A549 (cell line): ENCODE data around the gene DMGDH. TPM values are rescaled to one million over a fixed set of nuclear protein-coding genes. Genes with fewer than 3 reads are reported as not detected.
A peak's percentile ranks its signal among the peaks of the same experiment; 100 is the strongest.

Experiments used
- ATAC-seq, 2 experiments: fragments of 200-7000 bp in 1 of 2; fragments of >200 bp in 1 of 2; cut with Nextera tagmentation in 1 of 2; cut with Tn5 transposase in 1 of 2; 3 replicates each; pipeline versions ENCODE4 v1.8.0 to v1.9.1; 2018 to 2020; ENCODE audit warnings: mild to moderate bottlenecking in 1 of 2, moderate library complexity in 1 of 2
- CTCF ChIA-PET: fragments of 300-600 bp; sonication (Branson Sonifier 250); formaldehyde crosslinking; extraction: SDS; loops from one replicate; lab custom pipeline; 2021; ENCODE audit warnings: antibody characterized with exemption, inconsistent platforms; lab: Yijun Ruan, JAX
- POLR2A ChIA-PET: fragments of 350-600 bp; formaldehyde crosslinking; extraction: SDS; loops from one replicate; lab custom pipeline; 2021; ENCODE audit warnings: antibody characterized with exemption, inconsistent platforms; lab: Yijun Ruan, JAX
- DNase-seq, 2 experiments: peaks; one replicate each; pipeline versions ENCODE4 v3.0.0 to v3.0.0-alpha.2; 2011 to 2016; ENCODE audit warnings: low read depth in 1 of 2, low spot score in 1 of 2
- FAIRE-seq: peaks from 2 replicates; lab custom pipeline; 2011; peaks lifted over from hg19 to GRCh38; lab: Jason Lieb, UNC
- H3K27ac ChIP-seq, 2 experiments: fragments of >200 bp; sonication (Bioruptor Twin); formaldehyde crosslinking; 3 replicates each; pipeline ENCODE4 v1.5.1; 2016 to 2017
- H3K4me1 ChIP-seq: fragments of >200 bp; sonication (Bioruptor Twin); formaldehyde crosslinking; 3 replicates; pipeline ENCODE4 v1.6.1; 2016
- H3K4me2 ChIP-seq: fragments of >200 bp; sonication (Bioruptor Twin); formaldehyde crosslinking; 3 replicates; pipeline ENCODE4 v1.6.1; 2016
- H3K4me3 ChIP-seq: fragments of >200 bp; sonication (Bioruptor Twin); formaldehyde crosslinking; 3 replicates; pipeline ENCODE4 v1.5.1; 2016
- H3K9me3 ChIP-seq: fragments of >200 bp; sonication (Bioruptor Twin); formaldehyde crosslinking; 3 replicates; pipeline ENCODE4 v1.6.1; 2016
- BCL3 ChIP-seq: fragments of >200 bp; sonication (Bioruptor Twin); formaldehyde crosslinking; IDR thresholded peaks from 3 replicates; pipeline ENCODE4 v1.6.1; 2016
- CEBPB ChIP-seq, 2 experiments: fragments of >200 bp in 1 of 2; sonication (Bioruptor Twin) in 1 of 2; formaldehyde crosslinking in 1 of 2; IDR thresholded peaks; 2 replicates each; pipeline ENCODE4 v1.6.1; 2012 to 2016
- CHD4 ChIP-seq: fragments of 200-600 bp; sonication (generic); IDR thresholded peaks from 2 replicates; pipeline ENCODE4 v1.6.1; 2016; ENCODE audit warnings: antibody characterized with exemption, mild to moderate bottlenecking, borderline replicate concordance
- E2F6 ChIP-seq: IDR thresholded peaks from 2 replicates; pipeline ENCODE4 v1.6.1; 2012; ENCODE audit warnings: low read depth, borderline replicate concordance
- FOSB ChIP-seq: fragments of 250-450 bp; sonication (Bioruptor Pico); IDR thresholded peaks from 2 replicates; pipeline ENCODE4 v1.5.0; 2020; ENCODE audit warnings: mild to moderate bottlenecking, moderate library complexity
- FOSL2 ChIP-seq, 2 experiments: fragments of 450-650 bp in 1 of 2; fragments of >200 bp in 1 of 2; sonication (Bioruptor Twin) in 1 of 2; formaldehyde crosslinking; IDR thresholded peaks; 2 replicates each; pipeline versions ENCODE4 v1.5.0 to v1.6.1; 2016 to 2020; ENCODE audit warnings: mild to moderate bottlenecking in 1 of 2, moderate library complexity in 1 of 2
- HMGXB4 ChIP-seq: fragments of 250-450 bp; sonication (Bioruptor Pico); IDR thresholded peaks from 2 replicates; pipeline ENCODE4 v1.5.0; 2021; ENCODE audit warnings: mild to moderate bottlenecking, moderate library complexity, borderline replicate concordance
- HOXB5 ChIP-seq: fragments of 250-450 bp; sonication (Bioruptor Pico); IDR thresholded peaks from 2 replicates; pipeline ENCODE4 v1.5.0; 2020; ENCODE audit warnings: mild to moderate bottlenecking, moderate library complexity
- MAZ ChIP-seq: fragments of 150-350 bp; IDR thresholded peaks from 2 replicates; pipeline ENCODE4 v1.6.1; 2014; ENCODE audit warnings: antibody characterized with exemption, low read depth, low read length, borderline replicate concordance
- MYC ChIP-seq: IDR thresholded peaks from 2 replicates; pipeline ENCODE4 v1.6.1; 2012; ENCODE audit warnings: mild to moderate bottlenecking, inconsistent platforms, low read length, improper control_type of control experiment, borderline replicate concordance
- NFE2L2 ChIP-seq: fragments of 150-350 bp; conservative IDR thresholded peaks from 2 replicates; pipeline ENCODE4 v1.6.1; 2014; ENCODE audit warnings: low read length
- NPAS2 ChIP-seq: fragments of 250-450 bp; sonication (Bioruptor Pico); IDR thresholded peaks from 2 replicates; pipeline ENCODE4 v1.8.0; 2022; ENCODE audit warnings: mild to moderate bottlenecking, moderate library complexity, borderline replicate concordance
- NR3C1 ChIP-seq: fragments of >200 bp; sonication (Bioruptor Twin); formaldehyde crosslinking; IDR thresholded peaks from 3 replicates; pipeline ENCODE4 v1.6.1; 2017
- RAD21 ChIP-seq, 2 experiments: fragments of >200 bp in 1 of 2; sonication (Bioruptor Twin) in 1 of 2; formaldehyde crosslinking in 1 of 2; IDR thresholded peaks in 1 of 2; conservative IDR thresholded peaks in 1 of 2; 2 replicates in 1 of 2; 3 replicates in 1 of 2; pipeline ENCODE4 v1.6.1; 2012 to 2018; ENCODE audit warnings: inconsistent platforms in 1 of 2
- RARB ChIP-seq: fragments of 250-450 bp; sonication (Bioruptor Pico); IDR thresholded peaks from 2 replicates; pipeline ENCODE4 v1.8.0; 2021; ENCODE audit warnings: mild to moderate bottlenecking, moderate library complexity
- RCOR1 ChIP-seq: fragments of 150-350 bp; IDR thresholded peaks from 2 replicates; pipeline ENCODE4 v1.6.1; 2014; ENCODE audit warnings: antibody characterized with exemption, low read length, low read depth
- RFX5 ChIP-seq: fragments of 450-650 bp; IDR thresholded peaks from 2 replicates; pipeline ENCODE4 v1.7.1; 2014; ENCODE audit warnings: antibody characterized with exemption, mild to moderate bottlenecking, moderate library complexity
- SMC3 ChIP-seq: fragments of >200 bp; sonication (Bioruptor Twin); formaldehyde crosslinking; IDR thresholded peaks from 3 replicates; pipeline ENCODE4 v1.6.1; 2018; ENCODE audit warnings: inconsistent platforms
- WGBS: methylation state at CpG from one replicate; pipeline ENCODE4 v1.1.6; 2017; ENCODE audit errors: missing lambda C conversion rate; 5-methylcytosine and 5-hydroxymethylcytosine counted together
- polyA plus RNA-seq, 4 experiments: library from polyadenylated mRNA; depleted of rRNA in 3 of 4; stranded (reverse); fragments of >200 nt; fragmentation: RNase III in 1 of 4; extraction: RNeasy Plus Mini Kit Qiagen cat#74134 plus additional on column Dnase treatment in 1 of 4; gene quantifications; 2 replicates in 3 of 4; 3 replicates in 1 of 4; pipeline ENCODE4 v1.2.3, GENCODE V29; 2011 to 2017
- TF ChIP-seq, protein P1 (sequence below): fragments of >200 bp; sonication (Bioruptor Twin); formaldehyde crosslinking; IDR thresholded peaks from 3 replicates; pipeline ENCODE4 v1.5.1; 2016

DMGDH gene
- polyA plus RNA-seq, 2 of the 4 experiments (the other 2 are of a cell fraction) = 2.2 TPM; not detected in 1

DNA sequence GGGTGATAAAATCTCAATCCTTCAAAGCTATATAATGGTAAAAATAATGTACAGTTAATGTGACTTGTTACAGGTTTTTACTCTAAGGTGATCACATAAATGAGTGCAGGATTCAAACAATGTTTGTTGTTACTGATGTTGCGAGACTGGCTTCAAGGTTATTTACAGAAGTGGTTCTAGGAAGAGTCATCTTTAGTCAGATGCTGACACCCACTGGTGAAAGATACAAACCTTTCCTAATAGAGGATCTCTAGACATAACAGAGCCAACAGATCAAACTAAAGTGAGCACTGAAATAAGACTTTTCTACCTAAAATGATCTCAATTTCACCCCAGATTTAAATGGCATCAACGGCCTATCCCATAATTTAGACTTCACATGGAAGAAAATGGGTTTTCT, 104.6 kb downstream of the DMGDH start:
- Histone ChIP-seq H3K9me3 (no peaks in the 10 kb centered on the region), H3K4me3 (no peak overlapping the region), H3K4me2 (no peak overlapping the region), H3K27ac (no peak overlapping the region), H3K4me1 (no peaks in the 10 kb centered on the region)
- DNase-seq (peak; percentile 38 to 77), FAIRE-seq (peak; percentile 88), ATAC-seq (peak; percentile 90 to 92)
- POLR2A ChIA-PET = no interaction called here
- CTCF ChIA-PET = interaction anchor here (0.5 to 5.9 kb wide), 43 partner anchors 9 to 696 kb away, joined by 3 to 47 read pairs (median 4); partner anchors contain the start of gene SCAMP1
- TF ChIP-seq RAD21 (conservative IDR thresholded peaks at IDR 0.05 in 1 of 2, IDR thresholded peaks at IDR 0.05 in 1 of 2) (peak; percentile 89 to 93), SMC3 (peak; percentile 88), HMGXB4 (no peak)
- TF ChIP-seq, protein P1, sequence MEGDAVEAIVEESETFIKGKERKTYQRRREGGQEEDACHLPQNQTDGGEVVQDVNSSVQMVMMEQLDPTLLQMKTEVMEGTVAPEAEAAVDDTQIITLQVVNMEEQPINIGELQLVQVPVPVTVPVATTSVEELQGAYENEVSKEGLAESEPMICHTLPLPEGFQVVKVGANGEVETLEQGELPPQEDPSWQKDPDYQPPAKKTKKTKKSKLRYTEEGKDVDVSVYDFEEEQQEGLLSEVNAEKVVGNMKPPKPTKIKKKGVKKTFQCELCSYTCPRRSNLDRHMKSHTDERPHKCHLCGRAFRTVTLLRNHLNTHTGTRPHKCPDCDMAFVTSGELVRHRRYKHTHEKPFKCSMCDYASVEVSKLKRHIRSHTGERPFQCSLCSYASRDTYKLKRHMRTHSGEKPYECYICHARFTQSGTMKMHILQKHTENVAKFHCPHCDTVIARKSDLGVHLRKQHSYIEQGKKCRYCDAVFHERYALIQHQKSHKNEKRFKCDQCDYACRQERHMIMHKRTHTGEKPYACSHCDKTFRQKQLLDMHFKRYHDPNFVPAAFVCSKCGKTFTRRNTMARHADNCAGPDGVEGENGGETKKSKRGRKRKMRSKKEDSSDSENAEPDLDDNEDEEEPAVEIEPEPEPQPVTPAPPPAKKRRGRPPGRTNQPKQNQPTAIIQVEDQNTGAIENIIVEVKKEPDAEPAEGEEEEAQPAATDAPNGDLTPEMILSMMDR = peak; percentile 84
- 22% methylated on average over 2 of the region's 2 CpGs for WGBS

GRCh38 chr5:78961743-78962142, 107.7 kb downstream of the DMGDH start:
- TF ChIP-seq E2F6 (no peak), FOSB (CRISPR knock-in tag) (no peak), MYC (no peak), MAZ (no peak), SMC3 (no peak), RARB (CRISPR knock-in tag) (no peak), RFX5 (no peak), NPAS2 (CRISPR knock-in tag) (no peak), FOSL2 (IDR thresholded peaks at IDR 0.05) (no peak), FOSL2 (CRISPR knock-in tag; IDR thresholded peaks at IDR 0.05) (no peak), BCL3 (no peak), CEBPB (IDR thresholded peaks at IDR 0.05) (no peak), HOXB5 (CRISPR knock-in tag) (no peak), RCOR1 (no peak), CHD4 (no peak), NR3C1 (no peak), NFE2L2 (no peak)
- TF ChIP-seq, protein P1 = no peak
- TF ChIP-seq, all 56 proteins: peak for 0
- WGBS = 94% methylated on average over 1 of the region's 1 CpG
- Histone ChIP-seq H3K4me1 (peaks cover 10% of the 10 kb centered on the region), H3K4me2 (no peak overlapping the region), H3K27ac (no peak overlapping the region), H3K9me3 (no peaks in the 10 kb centered on the region), H3K4me3 (no peak overlapping the region)
- CTCF ChIA-PET = interaction anchor here (0.7 to 2.9 kb wide), 6 partner anchors 11 to 494 kb away, joined by 3 to 8 read pairs (median 5); partner anchors contain the start of gene LHFPL2
- DNase-seq (no peak), FAIRE-seq (no peak), ATAC-seq (no peak)
- POLR2A ChIA-PET = no interaction called here
